Right ventricle myocardium superior (tissue), 1 donor: ENCODE data around the gene IL11RA. TPM values are rescaled to one million over a fixed set of nuclear protein-coding genes. Genes with fewer than 3 reads are reported as not detected.
A peak's percentile ranks its signal among the peaks of the same experiment; 100 is the strongest.

ENCODE experiments used
- ATAC-seq: fragments of 200-7000 bp; cut with Tn5 transposase; one replicate; pipeline ENCODE4 v1.9.1; 2020; ENCODE audit warnings: mild to moderate bottlenecking; ENCODE audit not compliant: poor library complexity
- DNase-seq: peaks from one replicate; pipeline ENCODE4 v3.0.0-alpha.2; 2020
- intact Hi-C: fragments of 100-400 bp; cut with DNase I; formaldehyde crosslinking; loops from one replicate; pipeline ENCODE4 v1.11.2; 2022
- total RNA-seq: library from RNA; stranded (reverse); fragmentation: NEBNext Ultra II Directional; extraction: Animal tissue kit (Norgen Biotek cat#: 25700); gene quantifications from one replicate; pipeline ENCODE4 v1.2.1, GENCODE V29; 2021
- donor health status: DM: no; HTN: yes; CAD: no; lungs with severe emphysema.

IL11RA gene
- total RNA-seq, 1 donor from 2014 or later = 48.8 TPM

DNA sequence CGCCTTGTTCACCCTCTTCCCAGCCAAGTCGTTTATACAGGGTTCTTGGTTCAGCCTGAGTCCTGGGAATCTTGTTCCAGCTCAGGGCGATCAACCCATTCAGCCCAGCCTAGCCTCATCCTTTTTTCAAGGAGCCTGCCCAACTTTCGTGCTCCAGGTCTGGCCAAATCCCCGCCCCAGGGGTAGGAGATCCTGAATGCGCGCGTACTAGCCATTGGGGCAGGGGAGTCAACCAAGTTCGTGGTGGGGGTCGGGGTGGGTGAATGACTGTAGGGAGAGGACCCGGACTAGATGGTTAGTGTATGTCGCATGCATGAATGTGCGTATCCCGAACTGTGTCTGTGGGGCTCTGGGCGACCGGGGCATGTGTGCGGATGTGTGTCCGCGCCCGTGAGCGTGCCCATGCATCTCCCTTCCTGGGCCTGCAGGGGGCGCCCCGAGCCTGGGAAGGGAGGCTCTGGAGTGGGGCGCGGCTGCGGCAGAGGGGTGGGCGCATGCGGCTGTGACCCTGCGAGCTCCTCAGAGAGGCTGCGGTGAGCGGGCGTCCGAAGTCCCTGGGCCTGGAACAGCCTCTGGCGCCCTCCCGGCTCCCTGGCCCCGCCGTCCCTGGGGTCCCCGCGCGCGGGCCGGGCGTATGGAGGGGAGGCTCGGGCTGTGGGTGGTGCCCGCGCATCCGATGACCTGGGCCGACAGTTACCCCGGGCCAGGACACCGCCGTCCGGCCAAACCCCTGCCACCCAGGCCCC is 49.2 kb downstream of the IL11RA start:
- intact Hi-C loops = loop anchor here (10.0 kb wide), 1 partner anchor 86 kb away; the partner anchor contains the start of gene RPP25L
- ATAC-seq = peak; percentile 97
- DNase-seq = peak; percentile 86

DNA sequence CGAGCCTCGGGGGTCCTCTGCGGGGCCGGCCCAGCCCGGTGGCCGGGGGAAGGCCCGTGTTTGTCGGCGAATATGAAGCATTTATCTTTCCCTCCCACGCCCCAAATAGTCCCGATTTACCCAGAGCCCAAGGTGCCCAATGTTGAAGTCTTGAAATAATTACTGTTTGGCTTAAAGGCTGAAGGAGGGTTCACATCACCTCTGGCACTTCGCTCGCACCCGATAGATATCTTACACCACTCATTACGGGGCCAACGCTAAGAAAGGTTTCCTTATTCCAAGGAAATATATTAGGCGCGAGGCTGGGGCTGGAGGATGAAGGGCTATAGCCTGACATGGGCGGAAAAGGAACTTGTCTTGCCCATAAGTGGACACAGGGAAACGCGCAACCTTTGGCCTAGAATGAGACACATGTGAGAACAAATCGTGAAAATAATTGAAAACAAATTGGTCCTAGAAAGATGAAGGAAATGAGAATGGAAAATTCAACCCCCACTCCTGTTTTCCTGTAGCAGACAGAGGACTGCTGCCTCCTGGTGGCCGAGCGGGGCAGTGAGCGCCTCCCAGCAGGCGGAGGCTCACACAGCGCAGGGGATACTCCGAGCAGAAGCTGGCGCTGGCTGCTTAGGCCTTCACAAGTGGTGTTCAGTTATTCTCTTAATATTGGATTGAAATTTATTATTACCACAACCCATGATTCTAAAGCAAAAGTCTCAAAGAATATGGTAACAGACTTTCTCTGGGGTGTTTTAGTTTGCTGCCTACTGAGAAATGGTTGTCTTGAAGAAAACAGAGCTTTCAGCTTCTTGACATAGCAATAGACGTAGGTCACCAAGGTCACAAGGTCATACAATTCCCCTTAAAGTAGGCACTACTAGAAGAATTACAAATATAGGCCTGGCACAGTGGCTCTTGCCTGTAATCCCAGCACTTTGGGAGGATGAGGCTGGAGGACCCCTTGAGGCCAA is 50.1 kb downstream of the IL11RA start:
- intact Hi-C loops = loop anchor here (10.0 kb wide), 1 partner anchor 87 kb away; the partner anchor contains the start of gene RPP25L
- peak; percentile 93 for DNase-seq
- ATAC-seq = peak; percentile 95

DNA sequence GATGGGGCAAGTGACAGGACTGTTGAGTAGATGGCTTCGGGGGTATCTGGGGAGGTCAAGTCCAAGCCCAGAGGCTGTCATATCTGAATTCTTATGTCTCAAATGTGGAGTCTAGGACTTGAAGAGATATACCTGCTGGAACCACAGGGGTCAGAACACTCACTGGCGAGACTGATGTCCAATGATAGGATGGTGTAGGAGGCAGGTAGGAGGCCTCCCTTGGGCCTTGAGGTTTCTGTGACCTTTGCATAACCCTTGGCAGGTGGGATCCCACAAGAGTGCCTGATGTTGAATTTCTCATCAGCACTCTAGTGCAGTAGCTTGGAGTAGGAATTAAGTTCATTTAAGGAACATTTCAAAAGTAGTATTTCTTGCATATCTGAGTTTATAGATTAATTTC is 55.1 kb downstream of the IL11RA start:
- intact Hi-C loops = loop anchor here (10.0 kb wide), 1 partner anchor 92 kb away; the partner anchor contains the start of gene RPP25L
- ATAC-seq = no peak
- no peak for DNase-seq

- no peak for DNase-seq
- ATAC-seq = peak; percentile 16
- intact Hi-C loops = loop anchor here (10.0 kb wide), 1 partner anchor 95 kb away; the partner anchor contains the start of gene RPP25L
Measured at GRCh38 chr9:34709196-34709978, 57.4 kb downstream of the IL11RA start.

DNA sequence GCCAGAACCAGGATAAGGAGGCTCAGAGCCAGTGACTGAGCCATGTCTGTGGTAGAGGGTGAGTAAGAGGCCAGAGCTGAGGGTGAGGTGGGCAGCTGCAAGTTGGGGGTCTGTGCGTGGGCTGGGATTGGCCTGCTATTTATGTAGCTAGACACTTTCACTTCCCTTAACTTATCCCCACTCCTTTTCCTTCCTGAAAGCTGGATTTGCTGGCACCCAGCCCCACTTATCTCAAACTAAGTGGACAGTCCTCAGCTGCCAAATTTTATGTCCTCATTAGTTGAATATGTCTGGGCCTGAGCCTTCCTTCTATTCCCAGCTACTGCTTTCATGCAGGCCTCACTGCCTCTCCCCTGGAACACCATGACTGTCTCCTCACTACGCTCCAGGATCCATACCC is 58.0 kb downstream of the IL11RA start, which contains the start of gene CCL21:
CCL21 (minus strand) TSS at position 114 of the 400 bp plus-strand sequence; CDS start at position 44, 70 bp downstream.
- ATAC-seq (peak; percentile 93), DNase-seq (peak; percentile 81)
- intact Hi-C loops = no loop called here

Other genes with a start within 250 kb of the IL11RA start
- 20.6 TPM for gene FAM219A, start 193.6 kb upstream of the IL11RA start, total RNA-seq
- not detected for gene DNAI1, start 193.4 kb upstream of the IL11RA start, total RNA-seq
- gene ENHO, start 129.2 kb upstream of the IL11RA start, total RNA-seq = 0.48 TPM
- gene CNTFR, start 62.5 kb upstream of the IL11RA start, total RNA-seq = 7.8 TPM
- 43.4 TPM for gene RPP25L, start 40.1 kb upstream of the IL11RA start, total RNA-seq
- gene DCTN3, start 31.7 kb upstream of the IL11RA start, total RNA-seq = 129 TPM
- not detected for gene ARID3C, start 23.1 kb upstream of the IL11RA start, total RNA-seq
- gene SIGMAR1, start 14.4 kb upstream of the IL11RA start, total RNA-seq = 22.2 TPM
- 53.8 TPM for gene GALT, start 5.5 kb upstream of the IL11RA start, total RNA-seq
- gene CCL27, start 10.5 kb downstream of the IL11RA start, total RNA-seq = not detected
- 0.70 TPM for gene CCL19, start 39.1 kb downstream of the IL11RA start, total RNA-seq
- gene CCL21, start 58.0 kb downstream of the IL11RA start, total RNA-seq = 4.9 TPM